Endodermal cell (in vitro differentiated cells): Measurements from ENCODE around the gene ALX4. TPM values are rescaled to one million over a fixed set of nuclear protein-coding genes. Genes with fewer than 3 reads are reported as not detected.

Experiments
- DNase-seq: peaks from one replicate; pipeline ENCODE4 v3.0.0-alpha.2; 2017
- H3K27ac ChIP-seq: 2 replicates; pipeline ENCODE4 v1.5.1; 2013; ENCODE audit warnings: mild to moderate bottlenecking, low read depth, low read length, moderate library complexity
- H3K27me3 ChIP-seq: 2 replicates; pipeline ENCODE4 v1.6.1; 2013; ENCODE audit warnings: mild to moderate bottlenecking, low read length, moderate library complexity; ENCODE audit not compliant: insufficient read depth, control insufficient read depth, poor library complexity, severe bottlenecking
- H3K36me3 ChIP-seq: 2 replicates; pipeline ENCODE4 v1.7.0; 2013; ENCODE audit warnings: mild to moderate bottlenecking, low read length, moderate library complexity; ENCODE audit not compliant: control insufficient read depth, insufficient read depth
- H3K4me1 ChIP-seq: one replicate; pipeline ENCODE4 v1.7.0; 2013; ENCODE audit warnings: low read length; ENCODE audit not compliant: control insufficient read depth, insufficient read depth
- H3K4me3 ChIP-seq: 2 replicates; pipeline ENCODE4 v1.5.1; 2013; ENCODE audit warnings: mild to moderate bottlenecking, low read length, moderate library complexity
- H3K9ac ChIP-seq: 2 replicates; pipeline ENCODE4 v1.6.1; 2013; ENCODE audit warnings: mild to moderate bottlenecking, low read length, moderate library complexity; ENCODE audit not compliant: poor library complexity, severe bottlenecking; ENCODE audit errors: extremely low read depth
- H3K9me3 ChIP-seq: 2 replicates; pipeline ENCODE4 v1.6.1; 2013; ENCODE audit warnings: mild to moderate bottlenecking, low read length, moderate library complexity; ENCODE audit not compliant: control insufficient read depth
- H3K27ac Mint-ChIP-seq: 2 replicates; pipeline ENCODE4 v1.8.0; 2020; ENCODE audit warnings: mixed read lengths
- H3K27me3 Mint-ChIP-seq: 2 replicates; pipeline ENCODE4 v1.8.0; 2021; ENCODE audit warnings: mild to moderate bottlenecking, mixed read lengths; ENCODE audit not compliant: insufficient read depth
- H3K36me3 Mint-ChIP-seq: 2 replicates; pipeline ENCODE4 v1.8.0; 2020; ENCODE audit warnings: low read depth, mixed read lengths
- H3K4me1 Mint-ChIP-seq: 2 replicates; pipeline ENCODE4 v1.8.0; 2020; ENCODE audit warnings: mixed read lengths
- H3K4me3 Mint-ChIP-seq: 2 replicates; pipeline ENCODE4 v1.8.0; 2020; ENCODE audit warnings: mild to moderate bottlenecking, moderate library complexity, mixed read lengths
- H3K9me3 Mint-ChIP-seq: 2 replicates; pipeline ENCODE4 v1.8.0; 2020; ENCODE audit warnings: mild to moderate bottlenecking, mixed read lengths
- WGBS, 2 experiments: methylation state at CpG; one replicate each; pipeline versions ENCODE4 v1.1.5 to v1.1.7; 2013; ENCODE audit warnings: missing lambda C conversion rate in 2 of 2, mixed read lengths in 1 of 2; ENCODE audit not compliant: insufficient coverage in 1 of 2, insufficient read length in 1 of 2; 5-methylcytosine and 5-hydroxymethylcytosine counted together
- total RNA-seq, 2 donors: library from RNA; stranded (reverse); fragmentation: NEBNext Ultra II Directional in 1 of 2; extraction: Animal tissue kit (Norgen Biotek cat#: 25700) in 1 of 2; gene quantifications; 2 replicates in 1 of 2; 3 replicates in 1 of 2; pipeline ENCODE4 v1.2.1, GENCODE V29; 2021
- TF ChIP-seq, protein P1 (sequence below): fragments of 200-600 bp; sonication (generic); conservative IDR thresholded peaks from 2 replicates; pipeline ENCODE4 v1.5.0; 2021; ENCODE audit warnings: antibody characterized with exemption, mild to moderate bottlenecking

The ALX4 gene
- total RNA-seq, 2 donors from 2014 or later: not detected

DNA sequence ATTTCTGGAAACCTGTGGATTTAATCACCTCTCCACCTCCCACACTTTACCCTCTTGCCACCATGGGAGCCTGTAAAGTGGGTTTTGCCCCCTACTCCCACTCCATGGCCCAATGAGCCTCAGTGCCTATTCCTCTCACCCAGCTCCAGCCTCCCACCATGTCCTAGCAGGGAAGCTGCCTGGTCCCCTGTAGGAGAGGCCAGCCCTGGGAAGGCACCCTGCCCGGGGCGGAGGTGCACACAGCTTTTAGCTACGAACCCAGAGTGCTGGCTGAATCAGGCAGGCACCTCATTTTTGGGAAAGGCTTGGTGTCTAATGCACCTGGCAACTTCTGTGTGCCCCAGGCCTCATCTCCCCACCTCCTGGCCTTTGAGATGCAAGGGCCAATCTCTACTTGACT, 35.8 kb upstream of the ALX4 start:
- DNase-seq: no peak
- Mint-ChIP-seq H3K27me3 (peaks cover 9% of the 10 kb centered on the region), H3K36me3 (no peaks in the 10 kb centered on the region), H3K4me3 (no peak overlapping the region), H3K27ac (no peak overlapping the region), H3K4me1 (no peaks in the 10 kb centered on the region), H3K9me3 (no peaks in the 10 kb centered on the region)
- Histone ChIP-seq H3K9me3 (no peaks in the 10 kb centered on the region), H3K4me3 (no peak overlapping the region), H3K27ac (no peak overlapping the region), H3K27me3 (peaks cover 11% of the 10 kb centered on the region), H3K4me1 (no peaks in the 10 kb centered on the region), H3K9ac (no peak overlapping the region), H3K36me3 (no peaks in the 10 kb centered on the region)
- WGBS, 2 experiments: 95 to 100% methylated on average over 3 of the region's 3 CpGs
- TF ChIP-seq, protein P1, sequence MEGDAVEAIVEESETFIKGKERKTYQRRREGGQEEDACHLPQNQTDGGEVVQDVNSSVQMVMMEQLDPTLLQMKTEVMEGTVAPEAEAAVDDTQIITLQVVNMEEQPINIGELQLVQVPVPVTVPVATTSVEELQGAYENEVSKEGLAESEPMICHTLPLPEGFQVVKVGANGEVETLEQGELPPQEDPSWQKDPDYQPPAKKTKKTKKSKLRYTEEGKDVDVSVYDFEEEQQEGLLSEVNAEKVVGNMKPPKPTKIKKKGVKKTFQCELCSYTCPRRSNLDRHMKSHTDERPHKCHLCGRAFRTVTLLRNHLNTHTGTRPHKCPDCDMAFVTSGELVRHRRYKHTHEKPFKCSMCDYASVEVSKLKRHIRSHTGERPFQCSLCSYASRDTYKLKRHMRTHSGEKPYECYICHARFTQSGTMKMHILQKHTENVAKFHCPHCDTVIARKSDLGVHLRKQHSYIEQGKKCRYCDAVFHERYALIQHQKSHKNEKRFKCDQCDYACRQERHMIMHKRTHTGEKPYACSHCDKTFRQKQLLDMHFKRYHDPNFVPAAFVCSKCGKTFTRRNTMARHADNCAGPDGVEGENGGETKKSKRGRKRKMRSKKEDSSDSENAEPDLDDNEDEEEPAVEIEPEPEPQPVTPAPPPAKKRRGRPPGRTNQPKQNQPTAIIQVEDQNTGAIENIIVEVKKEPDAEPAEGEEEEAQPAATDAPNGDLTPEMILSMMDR: no peak

DNA sequence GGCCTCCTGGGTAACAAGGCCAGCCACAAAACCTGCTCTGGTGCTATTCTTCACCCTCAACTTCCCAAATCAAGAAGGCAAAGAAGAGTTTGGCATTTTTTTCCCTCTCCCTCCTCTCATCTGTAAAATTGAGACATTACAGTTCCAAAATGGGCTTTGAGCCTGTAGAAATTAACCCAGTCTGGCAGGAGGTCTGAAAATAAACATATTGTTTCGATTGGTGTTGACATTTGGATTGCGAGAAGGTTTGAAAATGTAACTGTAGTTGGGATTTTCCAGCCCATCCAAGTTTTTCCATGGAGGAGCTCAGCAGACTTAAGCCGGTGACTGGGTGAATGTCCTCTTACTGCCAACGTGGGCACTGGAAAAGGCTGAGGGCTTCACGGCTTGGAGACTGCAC, 35.0 kb upstream of the ALX4 start:
- no peaks in the 10 kb centered on the region for H3K36me3 Mint-ChIP-seq
- no peaks in the 10 kb centered on the region for H3K4me1 Mint-ChIP-seq
- 90 to 96% methylated on average over 3 to 5 of the region's 5 CpGs for WGBS, 2 experiments
- H3K27me3 Mint-ChIP-seq: peaks cover 9% of the 10 kb centered on the region
- Histone ChIP-seq H3K4me1 (no peaks in the 10 kb centered on the region), H3K36me3 (no peaks in the 10 kb centered on the region), H3K9ac (no peak overlapping the region), H3K9me3 (no peaks in the 10 kb centered on the region), H3K4me3 (no peak overlapping the region), H3K27ac (no peak overlapping the region), H3K27me3 (peaks cover 11% of the 10 kb centered on the region)
- no peak overlapping the region for H3K4me3 Mint-ChIP-seq
- H3K27ac Mint-ChIP-seq: no peak overlapping the region
- no peaks in the 10 kb centered on the region for H3K9me3 Mint-ChIP-seq
- TF ChIP-seq, protein P1: no peak
- no peak for DNase-seq

DNA sequence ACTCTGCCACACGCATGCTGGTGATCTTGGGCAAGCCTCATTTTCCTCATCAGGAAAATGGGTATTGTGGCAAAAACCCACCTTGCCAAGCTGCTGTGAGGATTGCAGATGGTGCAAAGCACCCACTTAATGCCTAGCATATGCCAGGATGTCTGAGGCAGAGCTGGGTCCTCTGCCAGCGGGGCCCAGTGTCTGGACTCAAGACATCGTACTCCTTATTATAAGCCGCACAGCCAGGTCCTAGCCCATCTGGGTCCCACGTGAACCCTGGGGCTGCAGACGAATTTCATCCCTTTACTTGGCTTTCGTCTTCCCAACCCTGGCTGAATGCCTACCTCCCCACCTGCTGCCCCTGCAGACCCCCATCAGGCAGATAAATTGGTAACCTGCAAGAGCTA, 34.5 kb upstream of the ALX4 start:
- 87 to 100% methylated on average over 4 to 7 of the region's 7 CpGs for WGBS, 2 experiments
- no peak overlapping the region for H3K27ac ChIP-seq
- H3K4me3 ChIP-seq: no peak overlapping the region
- H3K27me3 ChIP-seq: peaks cover 14% of the 10 kb centered on the region
- no peaks in the 10 kb centered on the region for H3K36me3 ChIP-seq
- H3K4me3 Mint-ChIP-seq: no peak overlapping the region
- TF ChIP-seq, protein P1: no peak
- no peaks in the 10 kb centered on the region for H3K4me1 Mint-ChIP-seq
- H3K9ac ChIP-seq: no peak overlapping the region
- no peaks in the 10 kb centered on the region for H3K4me1 ChIP-seq
- no peak for DNase-seq
- peaks cover 9% of the 10 kb centered on the region for H3K27me3 Mint-ChIP-seq
- H3K27ac Mint-ChIP-seq: no peak overlapping the region
- H3K36me3 Mint-ChIP-seq: no peaks in the 10 kb centered on the region
- H3K9me3 Mint-ChIP-seq: no peaks in the 10 kb centered on the region
- H3K9me3 ChIP-seq: no peaks in the 10 kb centered on the region
